HCT116 (cell line): Measurements from ENCODE around the gene USP53. TPM values are rescaled to one million over a fixed set of nuclear protein-coding genes. Genes with fewer than 3 reads are reported as not detected.
A peak's percentile ranks its signal among the peaks of the same experiment; 100 is the strongest.

Experiments used
- ATAC-seq: fragments of 200-7000 bp; cut with Tn5 transposase; 2 replicates; pipeline ENCODE4 v1.9.1; 2020; ENCODE audit warnings: mild to moderate bottlenecking, moderate library complexity
- BruUV-seq: library from RNA; stranded (reverse); fragments of 400-500 nt; replicated peaks from 2 replicates; lab custom pipeline; 2021; lab: Mats Ljungman, UMichigan
- CTCF ChIA-PET: fragments of 300-600 bp; sonication (Branson Sonifier 250); formaldehyde crosslinking; loops from one replicate; lab custom pipeline; 2021; ENCODE audit warnings: antibody characterized with exemption; lab: Charles Lee
- POLR2A ChIA-PET: fragments of 300-600, 350-600 bp; sonication (Branson Sonifier 250); formaldehyde crosslinking; loops from one replicate; lab custom pipeline; 2021; ENCODE audit warnings: antibody characterized with exemption; lab: Charles Lee
- RAD21 ChIA-PET, 2 experiments: fragments of 300-600 bp; sonication (Branson Sonifier 250); formaldehyde crosslinking; loops; one replicate each; lab custom pipeline; 2023; ENCODE audit warnings: low total read pairs in 2 of 2; ENCODE audit not compliant: uncharacterized antibody in 2 of 2, unreplicated experiment in 2 of 2, low non-redundant PET in 1 of 2; lab: Charles Lee
- DNase-seq: peaks from one replicate; pipeline ENCODE4 v3.0.0-alpha.2; 2010; ENCODE audit warnings: low read depth, low spot score
- H2AFZ ChIP-seq: fragments of 200-600 bp; shearing (Covaris generic), sonication (generic); 2 replicates; pipeline ENCODE4 v1.6.1; 2017; ENCODE audit warnings: low read depth, mixed run types, mixed read lengths, antibody characterized with exemption, low read length; ENCODE audit not compliant: poor library complexity, severe bottlenecking
- H3K27ac ChIP-seq: 2 replicates; pipeline ENCODE4 v1.5.1; 2012; ENCODE audit warnings: low read depth, low read length
- H3K27me3 ChIP-seq: fragments of 200-600 bp; sonication (generic); 2 replicates; pipeline ENCODE4 v1.6.1; 2016; ENCODE audit warnings: mixed run types, low read length, mixed read lengths; ENCODE audit not compliant: insufficient read depth
- H3K36me3 ChIP-seq, 2 experiments: fragments of 200-500 bp in 1 of 2; fragments of 200-600 bp in 1 of 2; sonication (Bioruptor generic) in 1 of 2; sonication (generic) in 1 of 2; 2 replicates each; pipeline versions ENCODE4 v1.5.1 to v1.6.1; 2014 to 2016; ENCODE audit warnings: low read length in 2 of 2, inconsistent platforms in 1 of 2, mixed read lengths in 1 of 2, mixed run types in 1 of 2; ENCODE audit not compliant: insufficient read depth in 2 of 2, control insufficient read depth in 1 of 2
- H3K4me1 ChIP-seq, 2 experiments: fragments of 200-600 bp in 1 of 2; sonication (generic) in 1 of 2; 2 replicates each; pipeline versions ENCODE4 v1.5.1 to v1.6.1; 2012 to 2017; ENCODE audit warnings: low read length in 2 of 2, inconsistent platforms in 1 of 2, mild to moderate bottlenecking in 1 of 2, mixed read lengths in 1 of 2, mixed run types in 1 of 2, moderate library complexity in 1 of 2; ENCODE audit not compliant: insufficient read depth in 2 of 2, control insufficient read depth in 1 of 2
- H3K4me2 ChIP-seq: fragments of 200-600 bp; sonication (generic); 2 replicates; pipeline ENCODE4 v1.6.1; 2017; ENCODE audit warnings: mixed run types, low read length, mixed read lengths
- H3K4me3 ChIP-seq, 2 experiments: fragments of 200-600 bp in 1 of 2; sonication (generic) in 1 of 2; replicated peaks in 1 of 2; 2 replicates each; pipeline ENCODE4 v1.5.1; 2011 to 2016; ENCODE audit warnings: low read length in 2 of 2, control low read depth in 1 of 2, low read depth in 1 of 2, mild to moderate bottlenecking in 1 of 2, mixed read lengths in 1 of 2, mixed run types in 1 of 2
- H3K79me2 ChIP-seq: fragments of 200-600 bp; sonication (generic); 2 replicates; pipeline ENCODE4 v1.6.1; 2017; ENCODE audit warnings: mild to moderate bottlenecking, mixed run types, low read length, moderate library complexity, mixed read lengths; ENCODE audit not compliant: insufficient read depth
- H3K9ac ChIP-seq: fragments of 200-600 bp; sonication (generic); 2 replicates; pipeline ENCODE4 v1.6.1; 2016; ENCODE audit warnings: low read length, mixed read lengths
- H3K9me2 ChIP-seq: fragments of 200-600 bp; sonication (generic), shearing (Covaris generic); 2 replicates; pipeline ENCODE4 v1.6.1; 2017; ENCODE audit warnings: mixed run types, mild to moderate bottlenecking, moderate library complexity; ENCODE audit not compliant: insufficient read depth
- H3K9me3 ChIP-seq, 2 experiments: fragments of 200-500 bp in 1 of 2; fragments of 200-600 bp in 1 of 2; sonication (Bioruptor generic) in 1 of 2; sonication (generic) in 1 of 2; 2 replicates each; pipeline ENCODE4 v1.6.1; 2014 to 2017; ENCODE audit warnings: low read length in 2 of 2, mixed read lengths in 2 of 2, inconsistent platforms in 1 of 2, low read depth in 1 of 2, mild to moderate bottlenecking in 1 of 2, mixed run types in 1 of 2, moderate library complexity in 1 of 2; ENCODE audit not compliant: control insufficient read depth in 1 of 2, insufficient read depth in 1 of 2
- H4K20me1 ChIP-seq: fragments of 200-600 bp; sonication (generic), shearing (Covaris generic); 2 replicates; pipeline ENCODE4 v1.6.1; 2017; ENCODE audit warnings: mixed run types, mild to moderate bottlenecking, moderate library complexity; ENCODE audit not compliant: insufficient read depth
- EZH2 ChIP-seq: fragments of 200-600 bp; sonication (generic); IDR thresholded peaks from 2 replicates; pipeline ENCODE4 v1.6.1; 2017; ENCODE audit warnings: antibody characterized with exemption, mixed run types
- EZH2phosphoT487 ChIP-seq: fragments of 200-600 bp; IDR thresholded peaks from 2 replicates; pipeline ENCODE4 v1.6.1; 2018; ENCODE audit warnings: antibody characterized with exemption, borderline replicate concordance
- JUND ChIP-seq: IDR thresholded peaks from 2 replicates; pipeline ENCODE4 v1.6.1; 2012
- POLR2A ChIP-seq: IDR thresholded peaks from 2 replicates; pipeline ENCODE4 v1.7.0; 2011; ENCODE audit warnings: borderline replicate concordance; ENCODE audit not compliant: insufficient read depth, insufficient read length; ENCODE audit errors: extremely low read depth
- POLR2AphosphoS5 ChIP-seq: IDR thresholded peaks from 2 replicates; pipeline ENCODE4 v1.6.1; 2011; ENCODE audit warnings: mild to moderate bottlenecking, low read depth, low read length, moderate library complexity
- SP1 ChIP-seq: IDR thresholded peaks from 2 replicates; pipeline ENCODE4 v1.6.1; 2012; ENCODE audit warnings: low read depth
- SRF ChIP-seq: IDR thresholded peaks from 2 replicates; pipeline ENCODE4 v1.6.1; 2012; ENCODE audit warnings: low read depth
- TCF7L2 ChIP-seq: IDR thresholded peaks from 2 replicates; pipeline ENCODE4 v1.7.0; 2011; ENCODE audit warnings: borderline replicate concordance, inconsistent platforms; ENCODE audit not compliant: insufficient read depth, insufficient read length; ENCODE audit errors: extremely low read depth
- ZBTB33 ChIP-seq: IDR thresholded peaks from 2 replicates; pipeline ENCODE4 v1.6.1; 2011; ENCODE audit warnings: mild to moderate bottlenecking, low read length, moderate library complexity; ENCODE audit not compliant: insufficient replicate concordance; ENCODE audit errors: extremely low read depth
- ZFX ChIP-seq: fragments of 450-650 bp; IDR thresholded peaks from 2 replicates; pipeline ENCODE4 v1.6.1; 2017
- ZNF274 ChIP-seq: fragments of 200-500 bp; sonication (Bioruptor generic); IDR thresholded peaks from 2 replicates; pipeline ENCODE4 v1.6.1; 2014; ENCODE audit warnings: mild to moderate bottlenecking, low read depth, low read length, inconsistent platforms
- intact Hi-C: fragments of 100-400 bp; cut with micrococcal nuclease; formaldehyde crosslinking; loops from 2 replicates; pipeline ENCODE4 v1.10.0; 2022
- total RNA-seq: library from RNA; stranded (reverse); gene quantifications from one replicate; pipeline ENCODE4 v1.2.1, GENCODE V29; 2021; ENCODE audit not compliant: unreplicated experiment
- TF ChIP-seq, protein P1 (sequence below), 3 experiments: fragments of 200-600 bp in 1 of 3; sonication (generic) in 1 of 3; IDR thresholded peaks in 2 of 3; conservative IDR thresholded peaks in 1 of 3; 2 replicates each; pipeline ENCODE4 v1.5.1; 2012 to 2017; ENCODE audit warnings: low read depth in 2 of 3, low read length in 2 of 3, antibody characterized with exemption in 1 of 3, borderline replicate concordance in 1 of 3, control low read depth in 1 of 3, mild to moderate bottlenecking in 1 of 3, mixed read lengths in 1 of 3, mixed run types in 1 of 3, moderate library complexity in 1 of 3; ENCODE audit not compliant: insufficient read depth in 1 of 3

The USP53 gene
- total RNA-seq, 1 experiment from 2014 or later = 22.0 TPM

DNA sequence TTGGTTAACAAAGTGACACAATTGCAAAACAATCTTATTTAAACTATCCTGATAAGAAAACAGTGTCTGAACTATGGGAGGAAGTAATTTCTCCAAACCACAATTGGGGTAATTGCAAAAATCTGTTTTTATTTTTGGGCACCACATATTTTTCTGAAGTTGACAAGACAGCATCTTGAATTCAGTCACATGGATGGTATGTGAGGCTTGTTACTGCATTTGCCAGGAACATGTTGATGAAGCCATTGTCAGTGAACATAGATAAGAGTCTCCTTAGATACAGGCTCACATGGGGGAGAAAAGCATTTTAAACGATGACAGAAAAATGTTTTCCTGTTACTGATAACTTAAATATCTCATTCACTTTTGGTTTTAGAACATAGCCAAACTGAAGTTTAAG is 5.5 kb upstream of the USP53 start (continued):
- no peak for TF ChIP-seq TCF7L2

GRCh38 chr4:119209077-119209476 is 3.4 kb upstream of the USP53 start:
- peak; percentile 15 for ATAC-seq
- Histone ChIP-seq H3K9me2 (no peaks in the 10 kb centered on the region), H2AFZ (no peak overlapping the region), H3K4me1 (peaks cover 11 to 35% of the 10 kb centered on the region in 2 experiments), H3K79me2 (peaks cover 20% of the 10 kb centered on the region), H3K36me3 (no peaks in the 10 kb centered on the region), H3K27ac (peak overlapping the region; percentile 70), H3K4me2 (peak overlapping the region; percentile 80), H3K27me3 (no peaks in the 10 kb centered on the region), H4K20me1 (no peaks in the 10 kb centered on the region), H3K4me3 (peak overlapping the region in 1 of 2 experiments; percentile 18; a peak in 1 of 4 replicates), H3K9ac (peak overlapping the region; percentile 51), H3K9me3 (no peaks in the 10 kb centered on the region)
- POLR2A ChIA-PET = interaction anchor here (1.5 to 1.7 kb wide), 2 partner anchors 95 to 106 kb away, joined by 3 to 6 read pairs; no protein-coding TSS in a partner anchor
- CTCF ChIA-PET = no interaction called here
- BruUV-seq = no TSS peak
- TF ChIP-seq TCF7L2 (peak; percentile 60), EZH2 (no peak), ZNF274 (no peak), POLR2A (no peak), SP1 (no peak), EZH2phosphoT487 (no peak), POLR2AphosphoS5 (peak; percentile 64; the same call in 1 of the 2 replicates), ZBTB33 (peak; percentile 71), JUND (no peak), SRF (no peak), ZFX (no peak)
- TF ChIP-seq, protein P1, sequence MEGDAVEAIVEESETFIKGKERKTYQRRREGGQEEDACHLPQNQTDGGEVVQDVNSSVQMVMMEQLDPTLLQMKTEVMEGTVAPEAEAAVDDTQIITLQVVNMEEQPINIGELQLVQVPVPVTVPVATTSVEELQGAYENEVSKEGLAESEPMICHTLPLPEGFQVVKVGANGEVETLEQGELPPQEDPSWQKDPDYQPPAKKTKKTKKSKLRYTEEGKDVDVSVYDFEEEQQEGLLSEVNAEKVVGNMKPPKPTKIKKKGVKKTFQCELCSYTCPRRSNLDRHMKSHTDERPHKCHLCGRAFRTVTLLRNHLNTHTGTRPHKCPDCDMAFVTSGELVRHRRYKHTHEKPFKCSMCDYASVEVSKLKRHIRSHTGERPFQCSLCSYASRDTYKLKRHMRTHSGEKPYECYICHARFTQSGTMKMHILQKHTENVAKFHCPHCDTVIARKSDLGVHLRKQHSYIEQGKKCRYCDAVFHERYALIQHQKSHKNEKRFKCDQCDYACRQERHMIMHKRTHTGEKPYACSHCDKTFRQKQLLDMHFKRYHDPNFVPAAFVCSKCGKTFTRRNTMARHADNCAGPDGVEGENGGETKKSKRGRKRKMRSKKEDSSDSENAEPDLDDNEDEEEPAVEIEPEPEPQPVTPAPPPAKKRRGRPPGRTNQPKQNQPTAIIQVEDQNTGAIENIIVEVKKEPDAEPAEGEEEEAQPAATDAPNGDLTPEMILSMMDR (IDR thresholded peaks at IDR 0.05 in 2 of 3, conservative IDR thresholded peaks at IDR 0.05 in 1 of 3; ENCODE audit: borderline replicate concordance in 1 of 3, insufficient read depth in 1 of 3, low read depth in 2 of 3, low read length in 2 of 3) = no peak
- intact Hi-C loops = no loop called here
- RAD21 ChIA-PET = no interaction called here
- DNase-seq = peak; percentile 95
